WTC11 (cell line): ENCODE measurements around the gene NPLOC4. TPM values are rescaled to one million over a fixed set of nuclear protein-coding genes. Genes with fewer than 3 reads are reported as not detected.
"Not testable (repeated sequence)": the region's sequence is repeated elsewhere in the genome, so short reads cannot be mapped to it uniquely, and the experiment has no call there.

Source experiments
- ATAC-seq: fragments of 200-7000 bp; cut with Tn5 transposase; 2 replicates; pipeline ENCODE4 v1.10.0; 2021; ENCODE audit warnings: mild to moderate bottlenecking, moderate library complexity
- CTCF ChIA-PET: fragments of 300-600 bp; sonication (Branson Sonifier 250); formaldehyde crosslinking; loops from one replicate; lab custom pipeline; 2021; ENCODE audit warnings: antibody characterized with exemption; lab: Charles Lee
- POLR2A ChIA-PET: fragments of 350-600 bp; sonication (Branson Sonifier 250); formaldehyde crosslinking; loops from one replicate; lab custom pipeline; 2021; ENCODE audit warnings: antibody characterized with exemption; lab: Charles Lee
- DNase-seq: peaks from one replicate; pipeline ENCODE4 v3.0.0; 2021; ENCODE audit warnings: low spot score
- H3K27ac Mint-ChIP-seq: 2 replicates; pipeline ENCODE4 v1.8.0; 2021; ENCODE audit warnings: mixed read lengths
- H3K27me3 Mint-ChIP-seq: 2 replicates; pipeline ENCODE4 v1.8.0; 2021; ENCODE audit warnings: low read depth, mild to moderate bottlenecking, moderate library complexity, mixed read lengths
- H3K36me3 Mint-ChIP-seq: 2 replicates; pipeline ENCODE4 v1.8.0; 2021; ENCODE audit warnings: mixed read lengths
- H3K4me1 Mint-ChIP-seq: 2 replicates; pipeline ENCODE4 v1.8.0; 2022; ENCODE audit warnings: mixed read lengths
- H3K4me3 Mint-ChIP-seq: 2 replicates; pipeline ENCODE4 v1.8.0; 2021; ENCODE audit warnings: mild to moderate bottlenecking, moderate library complexity, mixed read lengths
- H3K9me3 Mint-ChIP-seq: 2 replicates; pipeline ENCODE4 v1.8.0; 2021; ENCODE audit warnings: mixed read lengths
- ATF6 ChIP-seq: sonication (generic); formaldehyde crosslinking; IDR thresholded peaks from 2 replicates; pipeline ENCODE4 v1.8.1; 2023; ENCODE audit warnings: mild to moderate bottlenecking, missing genetic modification reagents
- ETV6 ChIP-seq: sonication (generic); formaldehyde crosslinking; IDR thresholded peaks from 2 replicates; pipeline ENCODE4 v1.8.1; 2022; ENCODE audit warnings: mild to moderate bottlenecking, missing genetic modification reagents
- FOXJ3 ChIP-seq: sonication (generic); formaldehyde crosslinking; IDR thresholded peaks from 2 replicates; pipeline ENCODE4 v1.9.0; 2021; ENCODE audit warnings: missing genetic modification reagents, mild to moderate bottlenecking, borderline replicate concordance
- GTF2I ChIP-seq: fragments of 250-450 bp; sonication (Bioruptor Pico); conservative IDR thresholded peaks from 2 replicates; pipeline ENCODE4 v1.4.0; 2021; ENCODE audit warnings: mild to moderate bottlenecking
- NR1H2 ChIP-seq: sonication (generic); formaldehyde crosslinking; IDR thresholded peaks from 2 replicates; pipeline ENCODE4 v1.9.0; 2021; ENCODE audit warnings: mild to moderate bottlenecking, moderate library complexity, missing genetic modification reagents
- RORB ChIP-seq: fragments of 250-450 bp; sonication (Bioruptor Pico); IDR thresholded peaks from 2 replicates; pipeline ENCODE4 v1.9.0; 2021; ENCODE audit warnings: mild to moderate bottlenecking
- STAT6 ChIP-seq: sonication (generic); formaldehyde crosslinking; conservative IDR thresholded peaks from 2 replicates; pipeline ENCODE4 v1.8.1; 2023; ENCODE audit warnings: mild to moderate bottlenecking, low read depth, missing genetic modification reagents, moderate library complexity
- TCF7 ChIP-seq: sonication (generic); formaldehyde crosslinking; IDR thresholded peaks from 2 replicates; pipeline ENCODE4 v1.8.0; 2022; ENCODE audit warnings: mild to moderate bottlenecking, low read depth, missing genetic modification reagents, moderate library complexity
- TEAD1 ChIP-seq: sonication (generic); formaldehyde crosslinking; IDR thresholded peaks from 2 replicates; pipeline ENCODE4 v1.8.0; 2022; ENCODE audit warnings: mild to moderate bottlenecking, missing genetic modification reagents
- ZNF121 ChIP-seq: sonication (generic); formaldehyde crosslinking; IDR thresholded peaks from 2 replicates; pipeline ENCODE4 v1.8.0; 2023; ENCODE audit warnings: missing genetic modification reagents
- total RNA-seq: library from RNA; stranded (reverse); gene quantifications from 3 replicates; pipeline ENCODE4 v1.2.3, GENCODE V29; 2021
- TF ChIP-seq, protein P1 (sequence below): sonication (generic); formaldehyde crosslinking; IDR thresholded peaks from 2 replicates; pipeline ENCODE4 v1.8.0; 2023; ENCODE audit warnings: missing genetic modification reagents
- TF ChIP-seq, protein P2 (sequence below): sonication (generic); formaldehyde crosslinking; IDR thresholded peaks from 2 replicates; pipeline ENCODE4 v1.8.1; 2023; ENCODE audit warnings: mild to moderate bottlenecking, missing genetic modification reagents
- TF ChIP-seq, protein P3 (sequence below): sonication (generic); formaldehyde crosslinking; IDR thresholded peaks from 2 replicates; pipeline ENCODE4 v1.8.1; 2022; ENCODE audit warnings: mild to moderate bottlenecking, missing genetic modification reagents, moderate library complexity, borderline replicate concordance

NPLOC4 gene
- total RNA-seq, 1 experiment from 2014 or later, result 83.5 TPM

DNA sequence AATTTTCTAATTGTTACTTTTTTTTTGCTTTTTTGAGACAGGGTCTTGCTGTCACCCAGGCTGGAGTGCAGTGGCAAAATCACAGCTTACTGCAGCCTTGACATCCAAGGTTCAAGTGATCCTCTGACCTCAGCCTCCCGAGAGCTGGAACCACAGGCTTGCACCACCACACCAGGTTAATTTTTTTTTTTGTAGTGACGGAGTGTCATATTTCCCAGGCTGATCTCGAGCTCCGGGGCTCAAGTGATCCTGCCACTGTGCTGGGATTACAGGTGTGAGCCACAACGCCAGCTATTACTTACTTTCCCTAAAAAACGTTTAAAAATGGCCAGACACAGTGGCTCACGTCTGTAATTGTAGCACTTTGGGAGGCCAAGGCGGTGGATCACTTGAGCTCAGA lies 6.6 kb downstream of the NPLOC4 start:
- H3K27ac Mint-ChIP-seq, result no peak overlapping the region
- peaks cover 47% of the 10 kb centered on the region for H3K36me3 Mint-ChIP-seq
- POLR2A ChIA-PET, result interaction anchor here (0.6 kb wide), 1 partner anchor 1869 kb away, joined by 6 read pairs; no protein-coding TSS in a partner anchor
- TF ChIP-seq ZNF121 (CRISPR knock-in tag) (no peak), ETV6 (no peak), ATF6 (no peak), FOXJ3 (CRISPR knock-in tag) (no peak), RORB (CRISPR knock-in tag) (no peak), NR1H2 (no peak), GTF2I (CRISPR knock-in tag) (no peak), STAT6 (no peak)
- DNase-seq (no peak), ATAC-seq (no peak)
- H3K4me1 Mint-ChIP-seq, result no peaks in the 10 kb centered on the region
- CTCF ChIA-PET, result no interaction called here
- no peaks in the 10 kb centered on the region for H3K27me3 Mint-ChIP-seq
- 0 out of 2 replicates have a peak, but pooled peaks cover 3% of the 10 kb centered on the region for H3K9me3 Mint-ChIP-seq
- no peak overlapping the region for H3K4me3 Mint-ChIP-seq

DNA sequence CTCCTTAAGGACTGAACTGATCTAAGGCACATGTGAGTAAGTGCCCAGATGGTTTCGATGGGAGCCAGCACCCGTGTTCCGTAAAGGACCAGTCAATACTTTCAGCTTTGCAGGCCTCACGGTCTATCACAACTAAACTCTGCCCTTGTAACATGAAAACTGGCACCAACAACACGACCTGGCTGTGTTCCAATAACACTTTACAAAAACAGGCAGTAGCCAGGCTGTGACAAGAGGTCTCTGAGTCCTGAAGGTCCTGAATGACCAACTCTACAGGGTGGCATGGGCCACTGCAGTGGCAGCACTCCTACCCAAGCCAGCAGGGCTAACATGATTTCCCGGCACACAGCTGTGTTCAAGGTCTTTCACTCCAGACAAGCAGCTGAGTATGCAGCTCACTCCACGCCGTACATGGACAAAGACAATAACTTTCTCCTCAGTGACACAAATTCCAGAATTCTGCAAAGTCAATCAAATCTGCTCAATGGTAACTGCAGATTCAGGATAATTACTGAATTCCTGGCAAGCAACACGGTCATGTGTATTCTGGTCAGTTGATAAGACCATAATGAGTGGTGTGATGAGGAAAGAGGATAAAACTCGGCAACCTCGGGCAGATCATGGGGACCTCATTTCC lies 15.3 kb downstream of the NPLOC4 start:
- ATAC-seq, result no peak
- CTCF ChIA-PET, result no interaction called here

DNA sequence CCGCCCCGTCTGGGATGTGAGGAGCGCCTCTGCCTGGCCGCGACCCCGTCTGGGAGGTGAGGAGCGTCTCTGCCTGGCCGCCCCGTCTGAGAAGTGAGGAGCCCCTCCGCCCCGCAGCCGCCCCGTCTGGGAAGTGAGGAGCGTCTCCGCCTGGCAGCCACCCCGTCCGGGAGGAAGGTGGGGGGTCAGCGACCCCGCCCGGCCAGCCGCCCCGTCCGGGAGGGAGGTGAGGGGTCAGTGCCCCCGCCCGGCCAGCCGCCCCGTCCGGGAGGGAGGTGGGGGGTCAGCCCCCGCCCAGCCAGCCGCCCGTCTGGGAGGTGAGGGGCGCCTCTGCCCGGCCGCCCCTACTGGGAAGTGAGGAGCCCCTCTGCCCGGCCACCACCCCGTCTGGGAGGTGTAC lies 18.6 kb downstream of the NPLOC4 start:
- H3K27me3 Mint-ChIP-seq, H3K9me3 Mint-ChIP-seq, H3K27ac Mint-ChIP-seq, H3K4me1 Mint-ChIP-seq, H3K4me3 Mint-ChIP-seq, POLR2A ChIA-PET, CTCF ChIA-PET, DNase-seq, ATAC-seq: not testable (repeated sequence)
- peaks cover 71% of the 10 kb centered on the region for H3K36me3 Mint-ChIP-seq

More for the DNA sequence above, 15.3 kb downstream of the NPLOC4 start:
- no peaks in the 10 kb centered on the region for H3K27me3 Mint-ChIP-seq
- H3K9me3 Mint-ChIP-seq, result peaks cover 8% of the 10 kb centered on the region
- H3K4me1 Mint-ChIP-seq, result no peaks in the 10 kb centered on the region
- H3K4me3 Mint-ChIP-seq, result no peak overlapping the region
- DNase-seq, result no peak
- no peak overlapping the region for H3K27ac Mint-ChIP-seq
- peaks cover 75% of the 10 kb centered on the region for H3K36me3 Mint-ChIP-seq
- no peak for TF ChIP-seq TEAD1 (CRISPR knock-in tag)
- TF ChIP-seq TCF7 (CRISPR knock-in tag), result no peak
- TF ChIP-seq, protein P1, sequence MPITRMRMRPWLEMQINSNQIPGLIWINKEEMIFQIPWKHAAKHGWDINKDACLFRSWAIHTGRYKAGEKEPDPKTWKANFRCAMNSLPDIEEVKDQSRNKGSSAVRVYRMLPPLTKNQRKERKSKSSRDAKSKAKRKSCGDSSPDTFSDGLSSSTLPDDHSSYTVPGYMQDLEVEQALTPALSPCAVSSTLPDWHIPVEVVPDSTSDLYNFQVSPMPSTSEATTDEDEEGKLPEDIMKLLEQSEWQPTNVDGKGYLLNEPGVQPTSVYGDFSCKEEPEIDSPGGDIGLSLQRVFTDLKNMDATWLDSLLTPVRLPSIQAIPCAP (CRISPR knock-in tag), result no peak
- TF ChIP-seq, protein P2, sequence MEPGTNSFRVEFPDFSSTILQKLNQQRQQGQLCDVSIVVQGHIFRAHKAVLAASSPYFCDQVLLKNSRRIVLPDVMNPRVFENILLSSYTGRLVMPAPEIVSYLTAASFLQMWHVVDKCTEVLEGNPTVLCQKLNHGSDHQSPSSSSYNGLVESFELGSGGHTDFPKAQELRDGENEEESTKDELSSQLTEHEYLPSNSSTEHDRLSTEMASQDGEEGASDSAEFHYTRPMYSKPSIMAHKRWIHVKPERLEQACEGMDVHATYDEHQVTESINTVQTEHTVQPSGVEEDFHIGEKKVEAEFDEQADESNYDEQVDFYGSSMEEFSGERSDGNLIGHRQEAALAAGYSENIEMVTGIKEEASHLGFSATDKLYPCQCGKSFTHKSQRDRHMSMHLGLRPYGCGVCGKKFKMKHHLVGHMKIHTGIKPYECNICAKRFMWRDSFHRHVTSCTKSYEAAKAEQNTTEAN (CRISPR knock-in tag), result no peak
- TF ChIP-seq, protein P3, sequence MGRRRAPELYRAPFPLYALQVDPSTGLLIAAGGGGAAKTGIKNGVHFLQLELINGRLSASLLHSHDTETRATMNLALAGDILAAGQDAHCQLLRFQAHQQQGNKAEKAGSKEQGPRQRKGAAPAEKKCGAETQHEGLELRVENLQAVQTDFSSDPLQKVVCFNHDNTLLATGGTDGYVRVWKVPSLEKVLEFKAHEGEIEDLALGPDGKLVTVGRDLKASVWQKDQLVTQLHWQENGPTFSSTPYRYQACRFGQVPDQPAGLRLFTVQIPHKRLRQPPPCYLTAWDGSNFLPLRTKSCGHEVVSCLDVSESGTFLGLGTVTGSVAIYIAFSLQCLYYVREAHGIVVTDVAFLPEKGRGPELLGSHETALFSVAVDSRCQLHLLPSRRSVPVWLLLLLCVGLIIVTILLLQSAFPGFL, result no peak
- POLR2A ChIA-PET, result no interaction called here
